ENCODE measurements around the gene CDH23.

DNA sequence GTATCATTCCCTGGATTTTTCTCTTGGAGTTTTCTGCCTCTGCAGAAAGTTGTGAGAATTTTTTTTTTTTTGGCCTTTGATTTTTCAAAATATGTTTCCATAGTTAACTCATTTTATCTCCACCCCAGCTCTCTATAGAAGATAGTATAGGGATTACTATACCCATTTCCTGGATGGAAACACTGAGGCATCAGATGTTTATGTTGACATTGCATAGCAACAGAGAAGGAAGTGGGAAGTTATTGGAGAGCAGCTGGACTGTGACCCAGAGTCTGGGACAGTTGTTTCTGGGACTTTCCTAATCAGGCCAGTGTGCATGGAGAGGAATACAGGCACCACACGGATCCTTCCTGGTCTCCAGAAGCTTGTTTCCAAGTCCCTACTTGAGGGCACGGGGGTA lies 158.0 kb downstream of the CDH23 start:
- TF ChIP-seq, protein P1, sequence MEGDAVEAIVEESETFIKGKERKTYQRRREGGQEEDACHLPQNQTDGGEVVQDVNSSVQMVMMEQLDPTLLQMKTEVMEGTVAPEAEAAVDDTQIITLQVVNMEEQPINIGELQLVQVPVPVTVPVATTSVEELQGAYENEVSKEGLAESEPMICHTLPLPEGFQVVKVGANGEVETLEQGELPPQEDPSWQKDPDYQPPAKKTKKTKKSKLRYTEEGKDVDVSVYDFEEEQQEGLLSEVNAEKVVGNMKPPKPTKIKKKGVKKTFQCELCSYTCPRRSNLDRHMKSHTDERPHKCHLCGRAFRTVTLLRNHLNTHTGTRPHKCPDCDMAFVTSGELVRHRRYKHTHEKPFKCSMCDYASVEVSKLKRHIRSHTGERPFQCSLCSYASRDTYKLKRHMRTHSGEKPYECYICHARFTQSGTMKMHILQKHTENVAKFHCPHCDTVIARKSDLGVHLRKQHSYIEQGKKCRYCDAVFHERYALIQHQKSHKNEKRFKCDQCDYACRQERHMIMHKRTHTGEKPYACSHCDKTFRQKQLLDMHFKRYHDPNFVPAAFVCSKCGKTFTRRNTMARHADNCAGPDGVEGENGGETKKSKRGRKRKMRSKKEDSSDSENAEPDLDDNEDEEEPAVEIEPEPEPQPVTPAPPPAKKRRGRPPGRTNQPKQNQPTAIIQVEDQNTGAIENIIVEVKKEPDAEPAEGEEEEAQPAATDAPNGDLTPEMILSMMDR (conservative IDR thresholded peaks at IDR 0.05 in 1 of 2, IDR thresholded peaks at IDR 0.05 in 1 of 2; ENCODE audit: low read depth in 1 of 2, low read length in 2 of 2) = no peak
- TF ChIP-seq EZH2 (IDR thresholded peaks at IDR 0.05; ENCODE audit: low read length, missing control alignments) = no peak

Measured in fibroblast of lung (primary cell).